ENCODE results near the gene B3GALT2.
A peak's percentile ranks its signal among the peaks of the same experiment; 100 is the strongest.
"Not testable (repeated sequence)": the region's sequence is repeated elsewhere in the genome, so short reads cannot be mapped to it uniquely, and the experiment has no call there.

Gene B3GALT2, protein sequence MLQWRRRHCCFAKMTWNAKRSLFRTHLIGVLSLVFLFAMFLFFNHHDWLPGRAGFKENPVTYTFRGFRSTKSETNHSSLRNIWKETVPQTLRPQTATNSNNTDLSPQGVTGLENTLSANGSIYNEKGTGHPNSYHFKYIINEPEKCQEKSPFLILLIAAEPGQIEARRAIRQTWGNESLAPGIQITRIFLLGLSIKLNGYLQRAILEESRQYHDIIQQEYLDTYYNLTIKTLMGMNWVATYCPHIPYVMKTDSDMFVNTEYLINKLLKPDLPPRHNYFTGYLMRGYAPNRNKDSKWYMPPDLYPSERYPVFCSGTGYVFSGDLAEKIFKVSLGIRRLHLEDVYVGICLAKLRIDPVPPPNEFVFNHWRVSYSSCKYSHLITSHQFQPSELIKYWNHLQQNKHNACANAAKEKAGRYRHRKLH

DNA sequence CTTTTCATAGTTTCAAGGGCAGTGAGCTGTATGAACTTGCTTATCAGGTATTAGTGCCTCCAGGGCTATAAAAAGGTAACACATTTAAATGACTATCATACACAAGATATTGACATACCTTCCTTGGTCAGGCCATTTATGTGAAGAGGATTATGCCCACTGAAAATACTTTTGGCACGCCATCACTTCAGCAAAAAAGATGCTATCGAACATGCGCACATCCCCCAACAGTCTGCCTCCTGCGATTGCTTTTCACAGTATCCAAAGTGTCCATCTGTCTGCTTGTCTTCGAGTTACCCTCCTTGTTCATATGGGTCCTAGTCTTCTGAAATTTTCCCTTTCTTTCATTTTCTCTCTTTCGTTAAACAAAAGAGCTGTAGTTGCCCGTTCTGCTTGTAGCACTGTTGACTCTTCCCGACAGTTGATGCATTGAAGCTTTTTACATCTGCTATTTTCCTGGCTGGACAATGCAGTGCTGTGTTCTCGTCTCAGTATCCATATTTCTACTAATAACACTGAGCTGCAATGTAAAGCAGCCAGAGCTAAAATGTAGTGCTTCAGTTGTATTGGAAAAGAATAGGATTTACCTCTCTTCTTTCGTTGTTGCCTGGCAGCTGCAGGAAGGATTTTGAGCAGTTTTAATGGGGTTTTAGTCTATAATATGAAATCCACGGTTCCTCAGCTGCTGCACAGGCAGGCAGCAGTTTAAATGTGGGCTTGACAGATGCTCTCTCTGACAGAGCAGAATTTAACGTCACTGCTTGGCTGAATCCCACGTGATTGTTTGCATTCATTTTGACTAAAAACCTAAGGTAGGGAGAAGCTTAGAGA, at the start of gene B3GALT2:
B3GALT2 (minus strand) TSS at position 713 of the 831 bp plus-strand sequence. CDS start 5,051 bp downstream, outside the sequence.
- H3K4me3 ChIP-seq (replicated peaks; ENCODE audit: low read depth, low read length): peak within 1 kb of the TSS; percentile 51

DNA sequence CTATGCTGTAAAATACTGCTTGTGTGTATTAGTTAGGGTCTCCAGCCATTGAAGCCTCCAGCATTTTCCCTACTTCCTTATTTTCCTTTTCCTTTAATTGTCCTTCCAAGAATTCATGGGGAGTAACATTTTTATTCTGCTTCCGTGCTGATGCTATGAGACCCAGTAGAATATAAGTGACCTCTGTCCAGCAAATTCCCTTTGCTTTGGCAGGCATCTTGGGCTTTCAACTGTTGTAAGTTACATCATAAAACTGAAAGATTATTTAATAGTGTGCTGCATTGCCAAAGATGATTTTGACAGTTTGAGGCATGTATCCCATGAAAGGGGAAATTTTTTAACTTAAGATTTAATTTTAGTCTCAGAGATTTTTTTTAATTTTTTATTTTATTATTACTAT, 48.1 kb upstream of the B3GALT2 start:
- TF ChIP-seq, protein P1, sequence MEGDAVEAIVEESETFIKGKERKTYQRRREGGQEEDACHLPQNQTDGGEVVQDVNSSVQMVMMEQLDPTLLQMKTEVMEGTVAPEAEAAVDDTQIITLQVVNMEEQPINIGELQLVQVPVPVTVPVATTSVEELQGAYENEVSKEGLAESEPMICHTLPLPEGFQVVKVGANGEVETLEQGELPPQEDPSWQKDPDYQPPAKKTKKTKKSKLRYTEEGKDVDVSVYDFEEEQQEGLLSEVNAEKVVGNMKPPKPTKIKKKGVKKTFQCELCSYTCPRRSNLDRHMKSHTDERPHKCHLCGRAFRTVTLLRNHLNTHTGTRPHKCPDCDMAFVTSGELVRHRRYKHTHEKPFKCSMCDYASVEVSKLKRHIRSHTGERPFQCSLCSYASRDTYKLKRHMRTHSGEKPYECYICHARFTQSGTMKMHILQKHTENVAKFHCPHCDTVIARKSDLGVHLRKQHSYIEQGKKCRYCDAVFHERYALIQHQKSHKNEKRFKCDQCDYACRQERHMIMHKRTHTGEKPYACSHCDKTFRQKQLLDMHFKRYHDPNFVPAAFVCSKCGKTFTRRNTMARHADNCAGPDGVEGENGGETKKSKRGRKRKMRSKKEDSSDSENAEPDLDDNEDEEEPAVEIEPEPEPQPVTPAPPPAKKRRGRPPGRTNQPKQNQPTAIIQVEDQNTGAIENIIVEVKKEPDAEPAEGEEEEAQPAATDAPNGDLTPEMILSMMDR (IDR thresholded peaks at IDR 0.05; ENCODE audit: low read length, missing control alignments): no peak
- peak; percentile 18 for DNase-seq (ENCODE audit: low read depth)

More for the DNA sequence above, at the start of gene B3GALT2:
- peak; percentile 64 for DNase-seq (ENCODE audit: low read depth)
- TF ChIP-seq, protein P1 (IDR thresholded peaks at IDR 0.05; ENCODE audit: low read length, missing control alignments): no peak

DNA sequence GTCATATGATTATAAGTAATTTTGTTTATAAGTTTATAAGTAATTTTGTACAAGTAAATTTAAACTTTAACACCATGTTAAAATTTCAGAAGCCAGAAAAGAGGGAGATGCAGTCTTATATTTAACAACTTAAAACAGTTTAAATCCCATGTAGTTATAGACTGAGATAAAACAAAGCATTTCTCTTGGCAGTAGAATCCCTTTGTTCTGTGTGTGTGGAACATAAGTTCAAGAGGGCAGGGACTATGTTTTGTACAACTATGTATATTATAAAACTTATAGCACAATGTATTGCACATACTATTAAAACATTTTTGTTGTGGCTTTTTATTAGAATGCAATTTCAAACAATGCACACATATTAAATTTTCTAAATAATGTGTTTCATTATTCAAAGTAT, 44.7 kb upstream of the B3GALT2 start:
- DNase-seq (ENCODE audit: low read depth); H3K4me3 ChIP-seq (replicated peaks; ENCODE audit: low read depth, low read length): not testable (repeated sequence)

More for the DNA sequence above, 48.1 kb upstream of the B3GALT2 start:
- H3K4me3 ChIP-seq (replicated peaks; ENCODE audit: low read depth, low read length): no peak overlapping the region

DNA sequence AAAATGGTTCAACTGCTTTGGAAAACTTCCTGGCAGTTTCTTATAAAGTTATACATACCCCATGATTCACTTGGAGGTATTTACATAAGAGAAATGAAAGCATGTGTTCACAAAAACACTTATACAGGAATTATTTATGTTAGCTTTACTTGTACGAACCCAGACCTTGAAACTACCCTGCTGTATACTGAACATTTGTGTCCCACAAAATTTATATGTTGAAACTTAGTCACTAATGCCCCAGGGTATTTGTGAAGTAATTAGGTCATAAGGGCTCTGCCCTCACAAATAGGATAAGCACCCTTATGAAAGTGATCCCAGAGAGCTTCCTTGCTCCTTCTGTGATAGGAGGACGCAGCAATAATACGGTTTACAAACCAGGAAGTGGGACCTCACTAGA, 42.7 kb upstream of the B3GALT2 start:
- TF ChIP-seq, protein P1 (IDR thresholded peaks at IDR 0.05; ENCODE audit: low read length, missing control alignments): no peak
- H3K4me3 ChIP-seq (replicated peaks; ENCODE audit: low read depth, low read length): no peak overlapping the region
- DNase-seq (ENCODE audit: low read depth): no peak

DNA sequence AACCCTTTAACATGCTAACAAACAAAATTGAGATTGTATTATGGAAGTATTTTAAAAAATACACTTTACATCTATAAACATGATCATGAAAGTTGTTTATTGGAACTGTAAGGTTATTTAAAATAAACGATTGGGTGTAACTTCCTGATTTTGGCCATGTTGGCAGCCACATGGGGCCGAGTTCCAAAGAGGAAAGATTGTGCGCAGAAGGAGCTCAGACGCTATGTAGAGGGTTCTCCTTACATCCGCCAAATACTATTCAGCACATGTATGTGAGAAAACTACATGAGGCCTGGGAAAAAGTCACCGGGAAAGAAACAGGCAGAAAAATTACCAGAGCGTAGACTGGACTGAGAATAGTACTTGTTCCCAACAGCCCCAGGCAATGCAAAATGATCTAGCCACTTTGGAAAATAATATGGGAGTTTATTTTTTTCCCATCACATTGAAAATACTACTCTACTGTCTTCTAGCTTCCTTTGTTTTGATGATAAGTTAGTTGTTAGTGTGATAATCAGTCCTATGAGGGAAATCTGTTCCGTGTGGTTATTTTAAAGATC, 35.7 kb upstream of the B3GALT2 start:
- TF ChIP-seq, protein P1 (IDR thresholded peaks at IDR 0.05; ENCODE audit: low read length, missing control alignments): no peak
- DNase-seq (ENCODE audit: low read depth): peak; percentile 21
- no peak overlapping the region for H3K4me3 ChIP-seq (replicated peaks; ENCODE audit: low read depth, low read length)

DNA sequence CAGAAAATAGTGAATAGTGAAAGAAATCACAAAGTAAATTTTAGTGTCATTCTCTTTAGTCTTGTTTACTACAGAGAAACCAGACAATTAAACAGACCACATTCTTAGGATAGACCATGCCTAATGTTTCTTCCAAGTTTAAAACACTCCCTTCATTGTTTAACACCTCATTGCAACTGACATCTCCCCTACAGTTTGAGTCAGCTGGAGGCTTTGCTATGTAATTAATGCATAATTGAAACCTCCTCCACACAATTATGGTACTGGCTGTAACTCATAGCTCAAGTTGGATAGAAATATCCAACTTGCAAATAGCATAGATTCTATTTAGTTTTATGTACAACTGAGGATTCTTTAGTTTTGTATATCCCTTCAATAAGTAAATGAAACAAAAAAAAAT, 35.2 kb upstream of the B3GALT2 start:
- TF ChIP-seq, protein P1 (IDR thresholded peaks at IDR 0.05; ENCODE audit: low read length, missing control alignments): no peak
- H3K4me3 ChIP-seq (replicated peaks; ENCODE audit: low read depth, low read length): no peak overlapping the region
- no peak for DNase-seq (ENCODE audit: low read depth)

DNA sequence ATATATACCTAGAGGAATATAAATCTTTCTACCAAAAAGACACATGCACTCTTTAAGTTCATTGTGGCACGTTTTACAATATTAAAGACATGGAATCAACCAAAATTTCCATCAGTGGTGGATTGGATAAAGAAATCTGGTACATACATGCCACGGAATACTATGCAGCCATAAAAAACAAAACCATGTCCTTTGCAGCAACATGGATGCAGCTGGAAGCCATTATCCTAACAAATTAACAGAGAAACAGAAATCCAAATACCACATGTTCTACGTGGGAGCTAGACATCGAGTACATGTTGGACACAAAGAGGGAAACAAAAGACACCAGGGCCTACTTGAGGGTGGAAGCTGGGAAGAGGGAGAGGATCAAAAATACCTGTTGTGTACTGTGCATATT, 33.0 kb upstream of the B3GALT2 start:
- no peak for DNase-seq (ENCODE audit: low read depth)
- H3K4me3 ChIP-seq (replicated peaks; ENCODE audit: low read depth, low read length): no peak overlapping the region
- TF ChIP-seq, protein P1 (IDR thresholded peaks at IDR 0.05; ENCODE audit: low read length, missing control alignments): no peak

Data from fibroblast of pulmonary artery (primary cell).